NB4 (cell line): ENCODE data around the gene MOB2.

Experiments
- CTCF ChIP-seq: IDR thresholded peaks from one replicate; pipeline ENCODE4 v1.5.1; 2012; ENCODE audit warnings: low read depth, low read length
- MAX ChIP-seq: IDR thresholded peaks from 2 replicates; pipeline ENCODE4 v1.6.1; 2011; ENCODE audit warnings: low read depth, low read length
- POLR2A ChIP-seq: IDR thresholded peaks from 2 replicates; pipeline ENCODE4 v1.6.1; 2011; ENCODE audit warnings: mild to moderate bottlenecking; ENCODE audit not compliant: insufficient read length; ENCODE audit errors: extremely low read depth

- no peak for TF ChIP-seq CTCF
- TF ChIP-seq MAX, result no peak
- no peak for TF ChIP-seq POLR2A
Measured at GRCh38 chr11:1442163-1442562, 44.4 kb downstream of the MOB2 start.
